Endothelial cell of umbilical vein (primary cell): ENCODE data around the gene TRPC1.

Experiments used
- CTCF ChIP-seq, 2 donors: IDR thresholded peaks; 1 replicate in 1 of 2; 2 replicates in 1 of 2; pipeline ENCODE4 v1.5.1; 2011; ENCODE audit warnings: low read length in 2 of 2, mild to moderate bottlenecking in 2 of 2, moderate library complexity in 2 of 2, control low read depth in 1 of 2, inconsistent platforms in 1 of 2, low read depth in 1 of 2; ENCODE audit not compliant: insufficient read depth in 1 of 2; ENCODE audit errors: extremely low read depth in 1 of 2
- GATA2 ChIP-seq: IDR thresholded peaks from 2 replicates; pipeline ENCODE4 v1.7.0; 2011; ENCODE audit warnings: low read depth, mild to moderate bottlenecking, moderate library complexity, mixed read lengths, low read length; ENCODE audit not compliant: insufficient read length, insufficient read depth
- MAX ChIP-seq: IDR thresholded peaks from 2 replicates; pipeline ENCODE4 v1.6.1; 2011; ENCODE audit not compliant: insufficient read depth, insufficient read length
- POLR2A ChIP-seq: IDR thresholded peaks from 2 replicates; pipeline ENCODE4 v1.6.1; 2012; ENCODE audit warnings: low read depth, mild to moderate bottlenecking, control low read depth, low read length

GRCh38 chr3:142846779-142847577, 123.1 kb downstream of the TRPC1 start:
- TF ChIP-seq POLR2A (no peak), GATA2 (no peak), CTCF (IDR thresholded peaks at IDR 0.05; ENCODE audit: extremely low read depth in 1 of 2, insufficient read depth in 1 of 2, low read depth in 1 of 2, low read length in 2 of 2) (no peak), MAX (no peak)
